Measurements from ENCODE around the gene MICAL1.

DNA sequence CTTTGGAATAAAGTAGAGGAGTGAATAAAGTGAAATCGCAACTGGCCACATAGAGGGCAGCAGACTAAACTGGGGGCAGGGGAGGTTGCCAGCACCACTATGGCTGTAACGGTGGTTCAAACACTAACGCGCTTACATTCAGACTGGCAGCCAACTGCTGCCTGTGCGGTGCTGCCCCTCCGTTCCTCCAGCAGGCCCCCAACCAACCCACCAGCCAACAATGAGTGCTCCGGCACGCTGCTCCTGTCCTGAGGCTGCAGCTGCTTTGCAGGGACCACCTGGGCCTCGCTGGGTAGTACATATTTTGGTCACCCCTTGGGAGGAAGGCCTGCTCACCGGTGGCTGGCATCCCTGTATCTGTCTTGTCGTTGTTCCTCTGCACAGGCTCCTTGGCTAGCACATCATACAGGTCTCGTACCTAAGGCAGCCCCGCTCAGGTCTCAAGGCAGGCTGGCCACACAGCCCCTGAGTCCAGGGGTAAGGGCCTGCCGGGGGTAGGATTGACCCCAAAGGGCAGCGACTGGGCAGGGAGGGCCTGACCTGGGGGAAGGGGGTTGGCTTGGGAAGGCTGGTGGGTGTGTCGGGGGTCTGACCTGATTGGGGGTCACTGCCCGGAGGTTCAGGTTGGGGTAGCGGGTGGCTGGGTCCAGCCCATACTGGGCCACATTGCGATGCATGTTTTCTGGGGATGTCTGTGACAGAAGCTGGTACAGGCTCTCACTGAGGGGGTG is 6.3 kb downstream of the MICAL1 start:
- TF ChIP-seq, protein P1, sequence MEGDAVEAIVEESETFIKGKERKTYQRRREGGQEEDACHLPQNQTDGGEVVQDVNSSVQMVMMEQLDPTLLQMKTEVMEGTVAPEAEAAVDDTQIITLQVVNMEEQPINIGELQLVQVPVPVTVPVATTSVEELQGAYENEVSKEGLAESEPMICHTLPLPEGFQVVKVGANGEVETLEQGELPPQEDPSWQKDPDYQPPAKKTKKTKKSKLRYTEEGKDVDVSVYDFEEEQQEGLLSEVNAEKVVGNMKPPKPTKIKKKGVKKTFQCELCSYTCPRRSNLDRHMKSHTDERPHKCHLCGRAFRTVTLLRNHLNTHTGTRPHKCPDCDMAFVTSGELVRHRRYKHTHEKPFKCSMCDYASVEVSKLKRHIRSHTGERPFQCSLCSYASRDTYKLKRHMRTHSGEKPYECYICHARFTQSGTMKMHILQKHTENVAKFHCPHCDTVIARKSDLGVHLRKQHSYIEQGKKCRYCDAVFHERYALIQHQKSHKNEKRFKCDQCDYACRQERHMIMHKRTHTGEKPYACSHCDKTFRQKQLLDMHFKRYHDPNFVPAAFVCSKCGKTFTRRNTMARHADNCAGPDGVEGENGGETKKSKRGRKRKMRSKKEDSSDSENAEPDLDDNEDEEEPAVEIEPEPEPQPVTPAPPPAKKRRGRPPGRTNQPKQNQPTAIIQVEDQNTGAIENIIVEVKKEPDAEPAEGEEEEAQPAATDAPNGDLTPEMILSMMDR (IDR thresholded peaks at IDR 0.05) = no peak
- TF ChIP-seq EZH2phosphoT487 (IDR thresholded peaks at IDR 0.05) (no peak), EZH2 (IDR thresholded peaks at IDR 0.05) (no peak)

Data from neural progenitor cell (in vitro differentiated cells).